Endothelial cell of umbilical vein (primary cell): ENCODE results near the gene ANAPC16. TPM values are rescaled to one million over a fixed set of nuclear protein-coding genes. Genes with fewer than 3 reads are reported as not detected.

Experiments used
- BruUV-seq: library from RNA; stranded (reverse); fragments of 400-500 nt; replicated peaks from 2 replicates; lab custom pipeline; 2021; lab: Mats Ljungman, UMichigan
- CTCF ChIA-PET: fragments of 300-600, 350-600 bp; sonication (Branson Sonifier 250); formaldehyde crosslinking; loops from one replicate; lab custom pipeline; 2021; ENCODE audit warnings: antibody characterized with exemption, inconsistent platforms; lab: Charles Lee
- POLR2A ChIA-PET: fragments of 300-600, 350-600 bp; sonication (Branson Sonifier 250); formaldehyde crosslinking; loops from one replicate; lab custom pipeline; 2021; ENCODE audit warnings: antibody characterized with exemption, inconsistent platforms; lab: Charles Lee
- DNase-seq: peaks from one replicate; pipeline ENCODE4 v3.0.0-alpha.2; 2011; ENCODE audit warnings: low read depth, low spot score
- FAIRE-seq: peaks from 2 replicates; lab custom pipeline; 2011; peaks lifted over from hg19 to GRCh38; lab: Jason Lieb, UNC
- H2AFZ ChIP-seq: 2 replicates; pipeline ENCODE4 v1.6.0; 2012; ENCODE audit warnings: low read depth, low read length, control low read depth, inconsistent platforms
- H3K27ac ChIP-seq: 2 replicates; pipeline ENCODE4 v1.5.1; 2011; ENCODE audit warnings: low read depth, mild to moderate bottlenecking, control low read depth, low read length, moderate library complexity; ENCODE audit not compliant: insufficient read depth
- H3K27me3 ChIP-seq, 2 experiments: 2 replicates each; pipeline versions ENCODE4 v1.6.0 to v1.6.1; 2011; ENCODE audit warnings: low read length in 2 of 2, mixed read lengths in 1 of 2; ENCODE audit not compliant: control insufficient read depth in 2 of 2, insufficient read depth in 2 of 2
- H3K36me3 ChIP-seq, 2 experiments: 2 replicates in 1 of 2; 3 replicates in 1 of 2; pipeline ENCODE4 v1.5.1; 2011; ENCODE audit warnings: low read length in 2 of 2, mild to moderate bottlenecking in 1 of 2, moderate library complexity in 1 of 2; ENCODE audit not compliant: control insufficient read depth in 2 of 2, insufficient read depth in 2 of 2; ENCODE audit errors: extremely low read depth in 1 of 2
- H3K4me1 ChIP-seq: 3 replicates; pipeline ENCODE4 v1.5.1; 2011; ENCODE audit warnings: mild to moderate bottlenecking, low read length; ENCODE audit not compliant: control insufficient read depth, insufficient read depth; ENCODE audit errors: extremely low read depth
- H3K4me2 ChIP-seq: 2 replicates; pipeline ENCODE4 v1.6.1; 2011; ENCODE audit warnings: low read length, control low read depth, mixed read lengths; ENCODE audit not compliant: insufficient read depth
- H3K4me3 ChIP-seq, 3 experiments: fragments of 200-600 bp in 1 of 3; sonication (generic), shearing (Covaris generic) in 1 of 3; replicated peaks in 1 of 3; 2 replicates each; pipeline ENCODE4 v1.5.1; 2011 to 2016; ENCODE audit warnings: control low read depth in 3 of 3, low read length in 3 of 3, mild to moderate bottlenecking in 2 of 3, inconsistent platforms in 1 of 3, low read depth in 1 of 3, moderate library complexity in 1 of 3; ENCODE audit not compliant: insufficient read depth in 1 of 3
- H3K79me2 ChIP-seq: 2 replicates; pipeline ENCODE4 v1.6.0; 2012; ENCODE audit warnings: low read length, inconsistent platforms; ENCODE audit not compliant: control insufficient read depth, insufficient read depth
- H3K9ac ChIP-seq: replicated peaks from 2 replicates; pipeline ENCODE3; 2011; ENCODE audit warnings: low read length, control low read depth; ENCODE audit not compliant: insufficient read depth; ENCODE audit errors: extremely low read depth
- H3K9me1 ChIP-seq: replicated peaks from 3 replicates; pipeline ENCODE4 v1.6.0; 2011; ENCODE audit warnings: mild to moderate bottlenecking, low read length; ENCODE audit not compliant: control insufficient read depth, insufficient read depth; ENCODE audit errors: extremely low read depth
- H3K9me3 ChIP-seq: replicated peaks from 2 replicates; pipeline ENCODE4 v1.5.1; 2012; ENCODE audit warnings: low read length, inconsistent platforms; ENCODE audit not compliant: control insufficient read depth, insufficient read depth
- H4K20me1 ChIP-seq: replicated peaks from 2 replicates; pipeline ENCODE3; 2011; ENCODE audit warnings: mild to moderate bottlenecking, low read length; ENCODE audit not compliant: control insufficient read depth, insufficient read depth; ENCODE audit errors: extremely low read depth
- EZH2 ChIP-seq: IDR thresholded peaks from 2 replicates; pipeline ENCODE4 v1.6.1; 2012; ENCODE audit warnings: borderline replicate concordance, low read depth, mild to moderate bottlenecking, moderate library complexity, low read length, inconsistent platforms; ENCODE audit not compliant: severe bottlenecking
- FOS ChIP-seq: IDR thresholded peaks from 2 replicates; pipeline ENCODE4 v1.6.1; 2011; ENCODE audit warnings: mild to moderate bottlenecking, low read length, moderate library complexity, borderline replicate concordance; ENCODE audit not compliant: insufficient read depth
- GATA2 ChIP-seq: IDR thresholded peaks from 2 replicates; pipeline ENCODE4 v1.7.0; 2011; ENCODE audit warnings: low read depth, mild to moderate bottlenecking, moderate library complexity, mixed read lengths, low read length; ENCODE audit not compliant: insufficient read length, insufficient read depth
- JUN ChIP-seq: IDR thresholded peaks from 2 replicates; pipeline ENCODE4 v1.6.1; 2011; ENCODE audit warnings: borderline replicate concordance, low read depth; ENCODE audit not compliant: insufficient read length, insufficient read depth
- MAX ChIP-seq: IDR thresholded peaks from 2 replicates; pipeline ENCODE4 v1.6.1; 2011; ENCODE audit not compliant: insufficient read depth, insufficient read length
- MYC ChIP-seq: IDR thresholded peaks from one replicate; pipeline ENCODE4 v1.6.1; 2011; ENCODE audit warnings: mild to moderate bottlenecking, low read depth, low read length
- POLR2A ChIP-seq: IDR thresholded peaks from 2 replicates; pipeline ENCODE4 v1.6.1; 2012; ENCODE audit warnings: low read depth, mild to moderate bottlenecking, control low read depth, low read length
- POLR2AphosphoS5 ChIP-seq: IDR thresholded peaks from 2 replicates; pipeline ENCODE4 v1.6.1; 2012; ENCODE audit warnings: low read depth, mild to moderate bottlenecking, control low read depth, low read length, moderate library complexity; ENCODE audit not compliant: insufficient read depth
- dilution Hi-C: fragments of 300-500 bp; cut with MboI; formaldehyde crosslinking; loops from one replicate; pipeline ENCODE4 v1.15.0; 2019; ENCODE audit warnings: low sequenced_read_pairs; ENCODE audit not compliant: extremely low pct_ligation_motif_present
- intact Hi-C: fragments of 100-400 bp; cut with micrococcal nuclease; formaldehyde crosslinking; loops from one replicate; pipeline ENCODE4 v1.10.0; 2022
- polyA plus RNA-seq, 4 experiments: library from polyadenylated mRNA; depleted of rRNA in 3 of 4; stranded (reverse) in 3 of 4; unstranded in 1 of 4; fragments of >200 nt; gene quantifications; 2 replicates each; pipeline versions ENCODE4 v1.2.1 to v1.2.3, GENCODE V29; 2011 to 2012; ENCODE audit warnings: missing spikeins in 1 of 4
- total RNA-seq: library from RNA; stranded (reverse); gene quantifications from 2 replicates; pipeline ENCODE4 v1.2.3, GENCODE V29; 2021
- TF ChIP-seq, protein P1 (sequence below), 2 donors: IDR thresholded peaks; 1 replicate in 1 of 2; 2 replicates in 1 of 2; pipeline ENCODE4 v1.5.1; 2011; ENCODE audit warnings: low read length in 2 of 2, mild to moderate bottlenecking in 2 of 2, moderate library complexity in 2 of 2, control low read depth in 1 of 2, inconsistent platforms in 1 of 2, low read depth in 1 of 2; ENCODE audit not compliant: insufficient read depth in 1 of 2; ENCODE audit errors: extremely low read depth in 1 of 2

ANAPC16 gene
- total and polyA plus RNA-seq, 2 donors (not counting 3 experiments of a cell fraction or from before 2014, with no cell fraction given) = 38.1 to 44.4 TPM

- H3K27me3 ChIP-seq = no peaks in the 10 kb centered on the region
- no peaks in the 10 kb centered on the region for H4K20me1 ChIP-seq
- DNase-seq (peak; percentile 55), FAIRE-seq (no peak)
- intact Hi-C loops (loop anchor here (1.0 kb wide), 1 partner anchor 12 kb away; the partner anchor contains the start of gene DDIT4), dilution Hi-C loops (no loop called here)
- no TSS peak for BruUV-seq
- peak overlapping the region; percentile 98 for H2AFZ ChIP-seq
- no peaks in the 10 kb centered on the region for H3K79me2 ChIP-seq
- peak overlapping the region; percentile 76 for H3K9ac ChIP-seq
- CTCF ChIA-PET = interaction anchor here (0.6 to 2.4 kb wide), 14 partner anchors 8 to 213 kb away, joined by 3 to 12 read pairs (median 4); partner anchors contain the start of gene DDIT4
- no peaks in the 10 kb centered on the region for H3K9me1 ChIP-seq
- peak overlapping the region; percentile 26 for H3K27ac ChIP-seq
- peak overlapping the region; percentile 76 for H3K4me2 ChIP-seq
- POLR2A ChIA-PET = interaction anchor here (0.6 to 2.7 kb wide), 2 partner anchors 13 to 55 kb away, joined by 3 to 23 read pairs; partner anchors contain the start of gene DDIT4
- H3K4me1 ChIP-seq = peaks cover 17% of the 10 kb centered on the region
- peak overlapping the region; percentile 61 to 78 (median 71) for H3K4me3 ChIP-seq
- no peak for TF ChIP-seq GATA2
- TF ChIP-seq JUN = no peak
- no peak for TF ChIP-seq MAX
- TF ChIP-seq POLR2AphosphoS5 = no peak
- TF ChIP-seq, protein P1, sequence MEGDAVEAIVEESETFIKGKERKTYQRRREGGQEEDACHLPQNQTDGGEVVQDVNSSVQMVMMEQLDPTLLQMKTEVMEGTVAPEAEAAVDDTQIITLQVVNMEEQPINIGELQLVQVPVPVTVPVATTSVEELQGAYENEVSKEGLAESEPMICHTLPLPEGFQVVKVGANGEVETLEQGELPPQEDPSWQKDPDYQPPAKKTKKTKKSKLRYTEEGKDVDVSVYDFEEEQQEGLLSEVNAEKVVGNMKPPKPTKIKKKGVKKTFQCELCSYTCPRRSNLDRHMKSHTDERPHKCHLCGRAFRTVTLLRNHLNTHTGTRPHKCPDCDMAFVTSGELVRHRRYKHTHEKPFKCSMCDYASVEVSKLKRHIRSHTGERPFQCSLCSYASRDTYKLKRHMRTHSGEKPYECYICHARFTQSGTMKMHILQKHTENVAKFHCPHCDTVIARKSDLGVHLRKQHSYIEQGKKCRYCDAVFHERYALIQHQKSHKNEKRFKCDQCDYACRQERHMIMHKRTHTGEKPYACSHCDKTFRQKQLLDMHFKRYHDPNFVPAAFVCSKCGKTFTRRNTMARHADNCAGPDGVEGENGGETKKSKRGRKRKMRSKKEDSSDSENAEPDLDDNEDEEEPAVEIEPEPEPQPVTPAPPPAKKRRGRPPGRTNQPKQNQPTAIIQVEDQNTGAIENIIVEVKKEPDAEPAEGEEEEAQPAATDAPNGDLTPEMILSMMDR (IDR thresholded peaks at IDR 0.05; ENCODE audit: extremely low read depth in 1 of 2, insufficient read depth in 1 of 2, low read depth in 1 of 2, low read length in 2 of 2) = no peak
- TF ChIP-seq EZH2 = no peak
- no peak for TF ChIP-seq POLR2A
- TF ChIP-seq MYC = no peak
- no peak for TF ChIP-seq FOS
- no peaks in the 10 kb centered on the region for H3K36me3 ChIP-seq
- no peaks in the 10 kb centered on the region for H3K9me3 ChIP-seq
Observed at GRCh38 chr10:72260976-72261783, 45.4 kb downstream of the ANAPC16 start.
